Cerebellar nuclear complex (tissue), 1 donor: ENCODE results near the gene SLIT3.

Source experiments
- DNase-seq, 2 experiments: peaks; one replicate each; lab custom pipeline; 2025; lab: John Stamatoyannopoulos, UW

The SLIT3 gene

GRCh38 chr5:169299191-169299662 lies 1.7 kb downstream of the SLIT3 start:
- DNase-seq: peak; percentile 5 to 21

GRCh38 chr5:169298193-169298592 lies 2.7 kb downstream of the SLIT3 start:
- no peak for DNase-seq

GRCh38 chr5:169296419-169297143 lies 4.4 kb downstream of the SLIT3 start:
- no peak for DNase-seq

- no peak for DNase-seq
Observed at GRCh38 chr5:169295306-169295705, 5.6 kb downstream of the SLIT3 start.

GRCh38 chr5:169294621-169295020 lies 6.3 kb downstream of the SLIT3 start:
- DNase-seq: no peak

GRCh38 chr5:169291877-169292276 lies 9.1 kb downstream of the SLIT3 start:
- no peak for DNase-seq

GRCh38 chr5:169290895-169291294 lies 10.0 kb downstream of the SLIT3 start:
- no peak for DNase-seq

GRCh38 chr5:169289520-169289919 lies 11.4 kb downstream of the SLIT3 start:
- no peak for DNase-seq

GRCh38 chr5:169288066-169288930 lies 12.6 kb downstream of the SLIT3 start:
- DNase-seq: no peak

GRCh38 chr5:169287529-169287928 lies 13.4 kb downstream of the SLIT3 start:
- no peak for DNase-seq

GRCh38 chr5:169286572-169287300 lies 14.2 kb downstream of the SLIT3 start:
- no peak for DNase-seq

GRCh38 chr5:169283887-169284286 lies 17.1 kb downstream of the SLIT3 start:
- no peak for DNase-seq

GRCh38 chr5:169281625-169282024 lies 19.3 kb downstream of the SLIT3 start:
- no peak for DNase-seq

- DNase-seq: no peak
Observed at GRCh38 chr5:169280696-169281095, 20.2 kb downstream of the SLIT3 start.

- DNase-seq: peak; percentile 87 to 94
Observed at GRCh38 chr5:169280286-169280685, 20.7 kb downstream of the SLIT3 start.

GRCh38 chr5:169279125-169279524 lies 21.8 kb downstream of the SLIT3 start:
- no peak for DNase-seq

GRCh38 chr5:169273881-169274280 lies 27.1 kb downstream of the SLIT3 start:
- DNase-seq: no peak

- DNase-seq: no peak
Observed at GRCh38 chr5:169273451-169273850, 27.5 kb downstream of the SLIT3 start.

GRCh38 chr5:169272731-169273427 lies 28.1 kb downstream of the SLIT3 start:
- no peak for DNase-seq

- DNase-seq: no peak
Observed at GRCh38 chr5:169272111-169272510, 28.8 kb downstream of the SLIT3 start.

- no peak for DNase-seq
Observed at GRCh38 chr5:169270827-169271226, 30.1 kb downstream of the SLIT3 start.

GRCh38 chr5:169268019-169268418 lies 32.9 kb downstream of the SLIT3 start:
- no peak for DNase-seq
